Measurements from ENCODE around the gene ZNF536.

DNA sequence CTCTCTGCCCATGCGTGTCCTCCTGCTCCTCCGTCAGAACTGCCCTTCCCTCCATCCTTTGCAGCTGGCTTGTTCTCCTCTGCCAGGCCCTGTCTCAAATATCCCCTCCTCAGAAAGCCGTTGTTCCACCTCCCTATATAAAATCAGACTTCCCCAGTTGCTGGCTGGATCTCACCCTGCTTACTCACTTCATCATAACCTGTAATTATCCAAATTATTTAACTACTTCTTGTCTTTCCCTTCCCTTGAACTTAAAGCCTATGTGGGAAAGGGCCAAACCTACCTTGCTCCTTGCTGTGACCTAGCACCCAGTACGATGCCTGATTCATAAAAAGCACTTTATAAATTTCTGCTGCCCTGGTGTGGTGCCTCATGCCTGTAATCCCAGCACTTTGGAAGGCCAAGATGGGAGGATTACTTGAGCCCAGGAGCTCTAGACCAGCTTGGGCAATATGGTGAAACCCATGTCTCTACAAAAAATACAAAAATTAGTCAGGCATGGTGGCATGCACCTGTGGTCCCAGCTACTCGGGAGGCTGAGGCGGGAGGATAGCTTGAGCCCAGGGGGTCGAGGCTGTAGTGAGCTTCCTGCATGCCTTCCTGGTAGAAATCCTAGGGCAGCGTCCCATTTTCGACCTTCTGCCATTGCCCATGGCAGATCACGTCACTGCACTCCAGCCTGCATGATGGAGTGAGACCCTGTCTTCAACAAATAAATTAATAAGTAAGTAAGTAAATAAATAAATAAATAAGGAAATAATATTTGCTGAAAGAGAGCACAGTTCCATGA, 39.5 kb upstream of the ZNF536 start:
- TF ChIP-seq RAD21 (IDR thresholded peaks at IDR 0.05; ENCODE audit: low read length) (no peak), SMC3 (IDR thresholded peaks at IDR 0.05; ENCODE audit: low read depth, low read length) (no peak), POLR2A (IDR thresholded peaks at IDR 0.05; ENCODE audit: low read depth, low read length) (no peak), RFX5 (IDR thresholded peaks at IDR 0.05; ENCODE audit: low read depth, low read length) (no peak), MXI1 (IDR thresholded peaks at IDR 0.05; ENCODE audit: borderline replicate concordance, low read depth, low read length) (no peak), CEBPB (IDR thresholded peaks at IDR 0.05; ENCODE audit: low read depth, low read length) (no peak), NFE2L2 (IDR thresholded peaks at IDR 0.05; ENCODE audit: low read depth, low read length) (no peak)
- TF ChIP-seq, protein P1, sequence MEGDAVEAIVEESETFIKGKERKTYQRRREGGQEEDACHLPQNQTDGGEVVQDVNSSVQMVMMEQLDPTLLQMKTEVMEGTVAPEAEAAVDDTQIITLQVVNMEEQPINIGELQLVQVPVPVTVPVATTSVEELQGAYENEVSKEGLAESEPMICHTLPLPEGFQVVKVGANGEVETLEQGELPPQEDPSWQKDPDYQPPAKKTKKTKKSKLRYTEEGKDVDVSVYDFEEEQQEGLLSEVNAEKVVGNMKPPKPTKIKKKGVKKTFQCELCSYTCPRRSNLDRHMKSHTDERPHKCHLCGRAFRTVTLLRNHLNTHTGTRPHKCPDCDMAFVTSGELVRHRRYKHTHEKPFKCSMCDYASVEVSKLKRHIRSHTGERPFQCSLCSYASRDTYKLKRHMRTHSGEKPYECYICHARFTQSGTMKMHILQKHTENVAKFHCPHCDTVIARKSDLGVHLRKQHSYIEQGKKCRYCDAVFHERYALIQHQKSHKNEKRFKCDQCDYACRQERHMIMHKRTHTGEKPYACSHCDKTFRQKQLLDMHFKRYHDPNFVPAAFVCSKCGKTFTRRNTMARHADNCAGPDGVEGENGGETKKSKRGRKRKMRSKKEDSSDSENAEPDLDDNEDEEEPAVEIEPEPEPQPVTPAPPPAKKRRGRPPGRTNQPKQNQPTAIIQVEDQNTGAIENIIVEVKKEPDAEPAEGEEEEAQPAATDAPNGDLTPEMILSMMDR (conservative IDR thresholded peaks at IDR 0.05; ENCODE audit: low read depth, low read length) = no peak
- TF ChIP-seq, protein P2, sequence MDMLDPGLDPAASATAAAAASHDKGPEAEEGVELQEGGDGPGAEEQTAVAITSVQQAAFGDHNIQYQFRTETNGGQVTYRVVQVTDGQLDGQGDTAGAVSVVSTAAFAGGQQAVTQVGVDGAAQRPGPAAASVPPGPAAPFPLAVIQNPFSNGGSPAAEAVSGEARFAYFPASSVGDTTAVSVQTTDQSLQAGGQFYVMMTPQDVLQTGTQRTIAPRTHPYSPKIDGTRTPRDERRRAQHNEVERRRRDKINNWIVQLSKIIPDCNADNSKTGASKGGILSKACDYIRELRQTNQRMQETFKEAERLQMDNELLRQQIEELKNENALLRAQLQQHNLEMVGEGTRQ (IDR thresholded peaks at IDR 0.05; ENCODE audit: low read depth, low read length) = no peak

All from IMR-90 (cell line).